ENCODE results near the gene CMPK2.

The CMPK2 gene

DNA sequence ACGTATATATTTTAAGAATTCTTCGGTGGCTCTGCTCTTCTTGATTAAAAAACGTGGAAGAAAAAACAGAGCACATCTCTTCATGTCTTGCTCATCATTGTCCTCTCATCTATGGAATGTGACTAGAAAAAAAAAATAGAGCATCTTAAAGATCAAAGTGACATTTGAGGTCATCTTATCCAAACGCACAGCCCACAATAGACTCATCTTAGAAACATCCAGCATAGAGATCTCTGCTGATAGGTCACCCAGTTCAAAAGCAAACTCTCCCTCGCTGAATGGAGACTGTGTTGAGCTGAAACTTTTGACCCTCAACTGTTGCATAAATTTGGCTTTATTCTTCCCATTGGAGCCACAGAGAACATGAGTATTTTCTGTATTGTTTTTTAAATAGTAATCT is 65.2 kb downstream of the CMPK2 start:
- DNase-seq = no peak
